Astrocyte of the spinal cord (primary cell): ENCODE results near the gene GABRB3.

ENCODE experiments used
- DNase-seq: peaks from one replicate; pipeline ENCODE4 v3.0.0; 2011; ENCODE audit warnings: low read depth, low spot score
- H3K4me3 ChIP-seq: 2 replicates; pipeline ENCODE4 v1.5.1; 2011; ENCODE audit warnings: low read depth, mild to moderate bottlenecking, low read length, moderate library complexity
- CTCF ChIP-seq: IDR thresholded peaks from 2 replicates; pipeline ENCODE4 v1.5.1; 2012; ENCODE audit warnings: low read depth, mild to moderate bottlenecking, low read length, inconsistent platforms
- in situ Hi-C: cut with HindIII; loops from 2 replicates; pipeline ENCODE4 v1.10.0; 2017; ENCODE audit warnings: low sequenced_read_pairs

GABRB3 gene

GRCh38 chr15:26711445-26711844 lies 61.4 kb downstream of the GABRB3 start:
- no peak overlapping the region for H3K4me3 ChIP-seq
- DNase-seq: no peak
- in situ Hi-C loops: no loop called here
- no peak for TF ChIP-seq CTCF

- no peak for DNase-seq
- in situ Hi-C loops: no loop called here
- H3K4me3 ChIP-seq: no peak overlapping the region
- TF ChIP-seq CTCF: no peak
Measured at GRCh38 chr15:26702381-26702780, 70.5 kb downstream of the GABRB3 start.

GRCh38 chr15:26698555-26698954 lies 74.3 kb downstream of the GABRB3 start:
- TF ChIP-seq CTCF: no peak
- H3K4me3 ChIP-seq: no peak overlapping the region
- DNase-seq: no peak
- in situ Hi-C loops: no loop called here

- no peak for TF ChIP-seq CTCF
- no peak overlapping the region for H3K4me3 ChIP-seq
- DNase-seq: no peak
- in situ Hi-C loops: no loop called here
Measured at GRCh38 chr15:26697913-26698312, 75.0 kb downstream of the GABRB3 start.

- no peak overlapping the region for H3K4me3 ChIP-seq
- TF ChIP-seq CTCF: no peak
- DNase-seq: no peak
- in situ Hi-C loops: no loop called here
Measured at GRCh38 chr15:26691249-26691648, 81.6 kb downstream of the GABRB3 start.

- no peak overlapping the region for H3K4me3 ChIP-seq
- TF ChIP-seq CTCF: no peak
- in situ Hi-C loops: no loop called here
- no peak for DNase-seq
Measured at GRCh38 chr15:26690778-26691177, 82.1 kb downstream of the GABRB3 start.

- DNase-seq: no peak
- in situ Hi-C loops: no loop called here
- H3K4me3 ChIP-seq: no peak overlapping the region
- TF ChIP-seq CTCF: no peak
Measured at GRCh38 chr15:26689462-26689861, 83.4 kb downstream of the GABRB3 start.
